LNCAP (cell line): ENCODE results near the gene BLTP3A.

Experiments used
- TF ChIP-seq, protein P1 (sequence below): fragments of 450-650 bp; IDR thresholded peaks from 2 replicates; pipeline ENCODE4 v1.5.1; 2017; ENCODE audit warnings: mild to moderate bottlenecking

Gene BLTP3A

DNA sequence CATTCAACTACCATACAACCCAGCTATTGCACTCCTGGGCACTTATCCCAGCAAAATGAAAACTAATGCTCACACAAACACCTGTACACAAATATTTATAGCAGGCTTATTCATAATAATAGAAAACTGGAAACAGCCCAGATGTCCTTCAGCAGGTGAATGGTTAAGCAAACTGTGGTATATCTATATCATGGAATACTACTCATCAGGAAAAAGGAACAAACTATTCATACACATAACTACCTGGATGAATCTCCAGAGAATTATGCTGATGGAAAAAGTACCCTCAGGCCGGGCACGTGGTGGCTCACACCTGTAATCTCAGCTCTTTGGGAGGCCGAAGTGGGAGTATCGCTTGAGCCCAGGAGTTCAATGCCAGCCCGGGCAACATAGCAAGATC is 3.8 kb upstream of the BLTP3A start:
- TF ChIP-seq, protein P1, sequence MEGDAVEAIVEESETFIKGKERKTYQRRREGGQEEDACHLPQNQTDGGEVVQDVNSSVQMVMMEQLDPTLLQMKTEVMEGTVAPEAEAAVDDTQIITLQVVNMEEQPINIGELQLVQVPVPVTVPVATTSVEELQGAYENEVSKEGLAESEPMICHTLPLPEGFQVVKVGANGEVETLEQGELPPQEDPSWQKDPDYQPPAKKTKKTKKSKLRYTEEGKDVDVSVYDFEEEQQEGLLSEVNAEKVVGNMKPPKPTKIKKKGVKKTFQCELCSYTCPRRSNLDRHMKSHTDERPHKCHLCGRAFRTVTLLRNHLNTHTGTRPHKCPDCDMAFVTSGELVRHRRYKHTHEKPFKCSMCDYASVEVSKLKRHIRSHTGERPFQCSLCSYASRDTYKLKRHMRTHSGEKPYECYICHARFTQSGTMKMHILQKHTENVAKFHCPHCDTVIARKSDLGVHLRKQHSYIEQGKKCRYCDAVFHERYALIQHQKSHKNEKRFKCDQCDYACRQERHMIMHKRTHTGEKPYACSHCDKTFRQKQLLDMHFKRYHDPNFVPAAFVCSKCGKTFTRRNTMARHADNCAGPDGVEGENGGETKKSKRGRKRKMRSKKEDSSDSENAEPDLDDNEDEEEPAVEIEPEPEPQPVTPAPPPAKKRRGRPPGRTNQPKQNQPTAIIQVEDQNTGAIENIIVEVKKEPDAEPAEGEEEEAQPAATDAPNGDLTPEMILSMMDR = no peak

DNA sequence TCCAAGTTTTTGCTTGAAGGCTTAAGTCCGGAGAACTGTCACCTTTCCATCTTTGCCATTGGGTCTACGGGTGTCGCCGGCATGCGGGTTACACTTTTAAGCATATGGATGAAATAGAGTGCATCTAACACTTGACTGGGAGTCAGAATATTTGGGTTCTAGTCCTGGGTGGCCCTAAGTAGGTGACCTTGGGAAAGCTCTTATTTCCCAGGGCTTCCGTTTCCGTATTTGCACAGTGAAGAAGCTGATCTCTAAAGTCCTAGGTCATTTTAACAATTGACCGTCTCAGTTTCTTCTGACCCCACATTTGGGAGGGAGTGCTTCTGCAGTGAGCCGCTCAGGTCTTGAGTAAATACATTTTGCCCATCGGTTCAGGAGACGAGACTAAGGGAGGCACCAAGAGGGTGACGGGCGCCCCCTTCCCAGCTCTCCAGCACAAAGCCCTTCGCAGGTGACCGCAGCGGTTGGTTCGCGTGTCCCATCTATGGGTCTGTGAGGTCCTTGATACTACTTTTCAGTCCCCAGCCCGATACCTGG is 651 bp upstream of the BLTP3A start:
- TF ChIP-seq, protein P1 = 0 out of 2 replicates have a peak, but pooled peaks have one; percentile 20

DNA sequence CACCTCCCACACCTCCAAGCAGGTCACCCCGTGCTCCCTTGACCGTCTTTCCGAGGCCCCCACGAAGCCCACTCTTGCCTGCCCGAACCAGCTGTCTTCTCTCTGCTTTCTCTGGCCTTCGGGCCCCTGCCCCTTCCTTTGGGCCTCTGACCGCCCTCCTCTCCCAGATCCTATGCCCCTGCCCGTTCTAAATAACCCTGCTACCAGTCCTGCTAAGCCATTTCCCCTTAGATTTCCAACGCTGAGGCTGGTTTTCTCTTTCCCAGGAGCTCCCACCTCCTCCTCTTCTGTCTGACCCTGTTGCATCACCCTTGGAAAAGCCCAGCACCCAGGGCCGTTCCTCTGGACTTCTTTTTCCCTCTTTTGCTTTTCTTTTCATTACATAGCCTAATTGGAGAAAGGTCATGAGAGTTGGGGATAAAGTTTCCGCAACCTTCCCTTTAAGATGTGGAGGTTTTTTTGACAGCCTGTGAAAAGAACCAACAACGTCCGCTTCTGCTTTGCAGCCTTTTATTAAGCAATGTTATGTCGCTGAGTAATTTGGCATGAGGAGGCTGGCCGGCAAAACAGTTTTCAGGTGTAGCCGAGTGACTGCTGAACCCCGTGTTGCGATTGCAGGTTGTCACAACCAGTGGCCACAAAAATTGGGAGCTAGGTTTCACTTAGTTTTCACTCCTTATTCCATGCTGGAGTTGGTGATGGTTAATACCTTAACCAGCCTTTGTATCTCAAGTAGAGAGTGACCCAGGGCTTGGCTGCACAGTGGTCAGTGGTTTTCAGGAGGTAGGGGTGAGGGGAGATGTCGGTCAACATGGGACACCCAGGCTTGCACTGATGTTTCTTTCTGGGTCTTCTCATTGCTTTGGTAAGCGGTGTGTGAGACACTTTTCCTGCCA is 970 bp downstream of the BLTP3A start:
- TF ChIP-seq, protein P1 = no peak

DNA sequence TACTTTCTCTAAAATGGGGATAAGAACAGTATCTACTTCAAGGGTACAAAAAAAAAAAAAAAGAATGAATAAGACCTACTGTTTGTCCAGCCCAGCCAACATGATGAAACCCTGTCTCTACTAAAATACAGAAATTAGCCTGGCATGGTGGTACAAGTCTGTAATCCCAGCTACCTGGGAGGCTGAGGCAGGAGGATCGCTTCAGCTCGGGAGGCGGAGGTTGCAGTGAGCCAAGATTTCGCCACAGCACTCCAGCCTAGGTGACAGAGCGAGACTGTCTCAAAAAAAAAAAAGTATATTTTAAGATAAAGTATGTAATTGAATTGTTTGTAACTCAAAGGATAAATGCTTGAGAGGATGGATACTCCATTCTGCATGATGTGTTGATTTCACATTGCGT is 2.0 kb downstream of the BLTP3A start:
- TF ChIP-seq, protein P1 = no peak

DNA sequence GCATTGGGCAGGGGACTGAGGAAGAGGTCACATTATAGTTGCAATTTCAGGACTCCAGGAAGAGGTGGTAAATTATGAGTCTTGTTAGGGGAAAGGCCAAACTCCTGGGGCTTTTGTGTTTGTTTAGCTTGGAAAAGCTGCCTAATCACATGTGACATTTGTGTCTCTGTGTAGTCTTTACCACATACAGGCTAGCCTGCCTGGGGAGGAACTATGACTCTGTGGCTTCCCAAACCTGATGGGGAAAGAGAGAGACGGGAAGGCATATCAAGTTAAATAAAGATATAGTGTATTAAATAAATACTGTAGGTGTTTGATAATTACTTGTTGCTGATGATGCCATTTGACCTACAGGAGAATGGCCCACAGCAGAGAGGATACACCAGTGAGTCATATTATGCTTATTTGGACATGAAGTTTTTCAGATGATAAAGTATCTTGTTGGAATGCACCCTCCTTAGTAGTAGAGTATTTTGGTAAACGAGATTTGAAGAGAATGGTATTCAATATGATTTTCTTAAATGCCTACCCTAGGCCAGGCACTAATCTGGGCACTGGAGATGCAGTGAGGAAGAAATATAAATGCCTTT is 4.0 kb downstream of the BLTP3A start:
- TF ChIP-seq, protein P1 = no peak

DNA sequence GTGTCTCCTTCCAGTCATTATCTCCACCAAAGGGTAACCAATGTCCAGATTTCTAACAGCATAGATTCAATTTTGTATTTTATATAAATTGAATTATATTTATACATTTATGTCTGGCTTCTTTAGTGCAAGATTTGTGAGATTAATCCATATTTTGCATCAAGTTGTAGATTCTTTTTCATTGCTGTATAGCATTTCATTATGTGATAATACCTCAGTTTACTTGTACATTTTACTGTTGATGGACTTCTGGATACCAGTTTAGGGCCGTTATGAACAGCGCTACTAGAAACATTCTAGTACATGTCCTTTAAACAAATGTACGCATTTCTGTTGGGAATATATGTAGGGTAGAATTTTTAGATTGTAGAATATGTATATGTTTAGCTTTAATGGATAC is 6.2 kb downstream of the BLTP3A start:
- TF ChIP-seq, protein P1 = no peak

DNA sequence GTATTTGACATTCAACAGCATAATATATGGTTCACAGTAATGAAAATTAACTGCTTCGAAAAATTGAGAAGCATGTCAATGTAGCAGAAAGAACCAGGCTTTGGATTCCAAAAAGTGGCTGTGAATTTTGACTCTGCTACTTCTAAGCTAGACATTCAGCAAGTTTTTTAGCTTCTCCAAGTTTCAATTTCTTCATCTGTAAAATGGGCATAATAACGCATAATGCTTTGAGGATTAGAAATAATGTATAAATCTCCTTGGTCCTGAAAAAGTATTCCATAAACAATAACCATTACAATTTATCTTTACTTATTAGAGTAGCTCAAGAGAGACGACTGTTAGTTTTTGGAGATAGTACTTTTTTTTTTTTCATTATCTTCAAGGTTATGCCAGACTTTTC is 7.7 kb downstream of the BLTP3A start:
- TF ChIP-seq, protein P1 = no peak
